GM12878 (cell line): ENCODE data around the gene TP63. TPM values are rescaled to one million over a fixed set of nuclear protein-coding genes. Genes with fewer than 3 reads are reported as not detected.

Experiments used
- GABPA ChIP-seq: IDR thresholded peaks from 2 replicates; pipeline ENCODE4 v1.6.1; 2014; ENCODE audit warnings: antibody characterized with exemption, low read depth, mild to moderate bottlenecking, inconsistent platforms
- GATAD2B ChIP-seq: fragments of 450-650 bp; conservative IDR thresholded peaks from 2 replicates; pipeline ENCODE4 v1.6.1; 2017; ENCODE audit warnings: low read depth, mild to moderate bottlenecking, moderate library complexity
- JUNB ChIP-seq: IDR thresholded peaks from 2 replicates; pipeline ENCODE4 v1.6.1; 2016; ENCODE audit warnings: antibody characterized with exemption, mild to moderate bottlenecking
- KDM1A ChIP-seq: fragments of 200-600 bp; sonication (generic); IDR thresholded peaks from 2 replicates; pipeline ENCODE4 v1.6.1; 2016; ENCODE audit warnings: borderline replicate concordance
- POLR2AphosphoS5 ChIP-seq: IDR thresholded peaks from 2 replicates; pipeline ENCODE4 v1.6.1; 2011; ENCODE audit warnings: mild to moderate bottlenecking, low read length, inconsistent platforms
- SUZ12 ChIP-seq: fragments of 200-600 bp; sonication (generic); IDR thresholded peaks from one replicate; pipeline ENCODE4 v1.6.1; 2018; ENCODE audit warnings: antibody characterized with exemption, mild to moderate bottlenecking; ENCODE audit not compliant: unreplicated experiment
- YY1 ChIP-seq: IDR thresholded peaks from 2 replicates; pipeline ENCODE4 v1.6.1; 2011; ENCODE audit warnings: low read depth, mild to moderate bottlenecking, low read length
- polyA plus RNA-seq, 11 experiments: library from polyadenylated mRNA; depleted of rRNA in 4 of 11; unstranded in 6 of 11; stranded (reverse) in 5 of 11; fragments of >200 nt; fragmentation: Nextera tagmentation in 4 of 11; fragmentation: Illumina TruSeq in 1 of 11; extraction: Ambion mirVana in 4 of 11; extraction: Trizol in 1 of 11; gene quantifications; 1 replicate in 1 of 11; 2 replicates in 10 of 11; pipeline versions ENCODE4 v1.2.1 to v1.2.3, GENCODE V29; 2011 to 2016; ENCODE audit warnings: inconsistent platforms in 2 of 11, missing spikeins in 2 of 11, low read depth in 1 of 11
- total RNA-seq, 4 experiments: library from RNA; depleted of rRNA in 3 of 4; stranded (reverse); fragments of >200 nt in 3 of 4; fragmentation: Illumina TruSeq in 1 of 4; extraction: Trizol in 1 of 4; gene quantifications; 2 replicates each; pipeline versions ENCODE4 v1.2.1 to v1.2.3, GENCODE V29; 2013 to 2021
- TF ChIP-seq, protein P1 (sequence below): IDR thresholded peaks from 2 replicates; pipeline ENCODE4 v1.6.1; 2012; ENCODE audit warnings: improper control_type of control experiment, low read depth, low read length; ENCODE audit not compliant: insufficient replicate concordance
- TF ChIP-seq, protein P2 (sequence below): fragments of 450-650 bp; IDR thresholded peaks from 2 replicates; pipeline ENCODE4 v1.6.1; 2017; ENCODE audit warnings: mild to moderate bottlenecking, low read depth, inconsistent platforms; ENCODE audit not compliant: poor library complexity, severe bottlenecking

Gene TP63
- total and polyA plus RNA-seq, 10 of the 15 experiments (the other 5 are each of a cell fraction or from before 2014, with no cell fraction given): 1.4 to 10.8 (median 6.2) TPM

DNA sequence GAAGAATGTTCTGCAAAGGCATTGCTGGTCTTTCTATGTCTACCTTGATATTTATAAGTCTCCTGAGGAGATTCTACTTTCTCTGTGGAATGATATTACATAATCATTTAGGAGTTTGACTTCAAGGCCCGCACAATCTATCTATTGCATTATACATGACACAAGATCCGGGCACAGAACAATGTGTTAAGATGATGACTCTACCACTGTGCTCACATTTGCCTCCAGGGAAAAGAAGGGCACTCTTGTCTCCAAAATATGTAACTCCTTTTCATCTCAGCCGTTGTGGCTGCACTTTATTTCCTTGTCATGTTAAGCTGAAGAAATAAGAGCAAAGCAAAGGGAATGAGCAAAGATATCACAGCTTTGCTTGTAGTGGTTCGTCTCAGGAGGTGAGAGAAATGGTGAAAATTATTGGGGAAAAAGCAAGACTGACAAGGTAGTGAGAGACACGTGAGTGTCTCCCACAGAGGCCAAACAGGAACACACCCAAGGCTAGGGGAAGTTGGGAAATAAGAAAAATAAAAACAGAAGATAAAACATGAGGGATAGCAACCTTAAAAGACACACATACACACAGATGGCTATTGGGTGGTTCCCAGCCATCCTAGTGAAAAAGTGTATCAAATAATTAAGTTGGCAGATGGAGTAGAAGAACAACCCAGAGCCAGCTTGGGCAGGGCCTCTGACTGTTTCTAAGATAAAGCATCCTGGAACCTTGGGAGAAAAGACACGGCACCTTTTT is 305.2 kb downstream of the TP63 start (continued):
- TF ChIP-seq, protein P1, sequence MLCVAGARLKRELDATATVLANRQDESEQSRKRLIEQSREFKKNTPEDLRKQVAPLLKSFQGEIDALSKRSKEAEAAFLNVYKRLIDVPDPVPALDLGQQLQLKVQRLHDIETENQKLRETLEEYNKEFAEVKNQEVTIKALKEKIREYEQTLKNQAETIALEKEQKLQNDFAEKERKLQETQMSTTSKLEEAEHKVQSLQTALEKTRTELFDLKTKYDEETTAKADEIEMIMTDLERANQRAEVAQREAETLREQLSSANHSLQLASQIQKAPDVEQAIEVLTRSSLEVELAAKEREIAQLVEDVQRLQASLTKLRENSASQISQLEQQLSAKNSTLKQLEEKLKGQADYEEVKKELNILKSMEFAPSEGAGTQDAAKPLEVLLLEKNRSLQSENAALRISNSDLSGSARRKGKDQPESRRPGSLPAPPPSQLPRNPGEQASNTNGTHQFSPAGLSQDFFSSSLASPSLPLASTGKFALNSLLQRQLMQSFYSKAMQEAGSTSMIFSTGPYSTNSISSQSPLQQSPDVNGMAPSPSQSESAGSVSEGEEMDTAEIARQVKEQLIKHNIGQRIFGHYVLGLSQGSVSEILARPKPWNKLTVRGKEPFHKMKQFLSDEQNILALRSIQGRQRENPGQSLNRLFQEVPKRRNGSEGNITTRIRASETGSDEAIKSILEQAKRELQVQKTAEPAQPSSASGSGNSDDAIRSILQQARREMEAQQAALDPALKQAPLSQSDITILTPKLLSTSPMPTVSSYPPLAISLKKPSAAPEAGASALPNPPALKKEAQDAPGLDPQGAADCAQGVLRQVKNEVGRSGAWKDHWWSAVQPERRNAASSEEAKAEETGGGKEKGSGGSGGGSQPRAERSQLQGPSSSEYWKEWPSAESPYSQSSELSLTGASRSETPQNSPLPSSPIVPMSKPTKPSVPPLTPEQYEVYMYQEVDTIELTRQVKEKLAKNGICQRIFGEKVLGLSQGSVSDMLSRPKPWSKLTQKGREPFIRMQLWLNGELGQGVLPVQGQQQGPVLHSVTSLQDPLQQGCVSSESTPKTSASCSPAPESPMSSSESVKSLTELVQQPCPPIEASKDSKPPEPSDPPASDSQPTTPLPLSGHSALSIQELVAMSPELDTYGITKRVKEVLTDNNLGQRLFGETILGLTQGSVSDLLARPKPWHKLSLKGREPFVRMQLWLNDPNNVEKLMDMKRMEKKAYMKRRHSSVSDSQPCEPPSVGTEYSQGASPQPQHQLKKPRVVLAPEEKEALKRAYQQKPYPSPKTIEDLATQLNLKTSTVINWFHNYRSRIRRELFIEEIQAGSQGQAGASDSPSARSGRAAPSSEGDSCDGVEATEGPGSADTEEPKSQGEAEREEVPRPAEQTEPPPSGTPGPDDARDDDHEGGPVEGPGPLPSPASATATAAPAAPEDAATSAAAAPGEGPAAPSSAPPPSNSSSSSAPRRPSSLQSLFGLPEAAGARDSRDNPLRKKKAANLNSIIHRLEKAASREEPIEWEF: no peak
- TF ChIP-seq GABPA (no peak), KDM1A (no peak), POLR2AphosphoS5 (no peak), JUNB (no peak), YY1 (no peak), GATAD2B (no peak), SUZ12 (no peak)
- TF ChIP-seq, protein P2, sequence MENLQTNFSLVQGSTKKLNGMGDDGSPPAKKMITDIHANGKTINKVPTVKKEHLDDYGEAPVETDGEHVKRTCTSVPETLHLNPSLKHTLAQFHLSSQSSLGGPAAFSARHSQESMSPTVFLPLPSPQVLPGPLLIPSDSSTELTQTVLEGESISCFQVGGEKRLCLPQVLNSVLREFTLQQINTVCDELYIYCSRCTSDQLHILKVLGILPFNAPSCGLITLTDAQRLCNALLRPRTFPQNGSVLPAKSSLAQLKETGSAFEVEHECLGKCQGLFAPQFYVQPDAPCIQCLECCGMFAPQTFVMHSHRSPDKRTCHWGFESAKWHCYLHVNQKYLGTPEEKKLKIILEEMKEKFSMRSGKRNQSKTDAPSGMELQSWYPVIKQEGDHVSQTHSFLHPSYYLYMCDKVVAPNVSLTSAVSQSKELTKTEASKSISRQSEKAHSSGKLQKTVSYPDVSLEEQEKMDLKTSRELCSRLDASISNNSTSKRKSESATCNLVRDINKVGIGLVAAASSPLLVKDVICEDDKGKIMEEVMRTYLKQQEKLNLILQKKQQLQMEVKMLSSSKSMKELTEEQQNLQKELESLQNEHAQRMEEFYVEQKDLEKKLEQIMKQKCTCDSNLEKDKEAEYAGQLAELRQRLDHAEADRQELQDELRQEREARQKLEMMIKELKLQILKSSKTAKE: no peak
